HepG2 (cell line): Measurements from ENCODE around the gene PEAK1. TPM values are rescaled to one million over a fixed set of nuclear protein-coding genes. Genes with fewer than 3 reads are reported as not detected.

Source experiments
- ATAC-seq: fragments of 200-7000 bp; cut with Tn5 transposase; 3 replicates; pipeline ENCODE4 v1.9.1; 2020; ENCODE audit warnings: mild to moderate bottlenecking, moderate library complexity
- BruUV-seq: library from RNA; stranded (reverse); fragments of 400-500 nt; replicated peaks from 2 replicates; lab custom pipeline; 2021; lab: Mats Ljungman, UMichigan
- CTCF ChIA-PET: fragments of 300-600 bp; formaldehyde crosslinking; extraction: SDS; loops from one replicate; lab custom pipeline; 2021; ENCODE audit warnings: low total read pairs, inconsistent platforms, low intra/inter-chr PET ratio; lab: Yijun Ruan, JAX
- POLR2A ChIA-PET: fragments of 350-600 bp; sonication (Branson Sonifier 250); formaldehyde crosslinking; loops from one replicate; lab custom pipeline; 2020; ENCODE audit warnings: antibody characterized with exemption, inconsistent platforms; lab: Yijun Ruan, JAX
- DNase-seq: peaks from one replicate; pipeline ENCODE4 v3.0.0-alpha.2; 2015; ENCODE audit warnings: low spot score
- FAIRE-seq: peaks from 3 replicates; lab custom pipeline; 2011; peaks lifted over from hg19 to GRCh38; lab: Jason Lieb, UNC
- H2AFZ ChIP-seq: one replicate; pipeline ENCODE4 v1.6.1; 2011; ENCODE audit warnings: low read length, inconsistent platforms
- H3K27ac ChIP-seq: fragments of 300-600 bp; 3 replicates; pipeline ENCODE4 v1.8.0; 2011; ENCODE audit warnings: mixed run types, mild to moderate bottlenecking, mixed read lengths, low read length, inconsistent platforms; ENCODE audit not compliant: insufficient read depth; ENCODE audit errors: extremely low read length
- H3K27me3 ChIP-seq, 2 experiments: fragments of 200-600 bp in 1 of 2; 2 replicates in 1 of 2; 3 replicates in 1 of 2; pipeline versions ENCODE4 v1.6.0 to v1.8.0; 2011; ENCODE audit warnings: low read length in 2 of 2, mild to moderate bottlenecking in 2 of 2, moderate library complexity in 2 of 2, inconsistent platforms in 1 of 2; ENCODE audit not compliant: insufficient read depth in 2 of 2, control insufficient read depth in 1 of 2
- H3K36me3 ChIP-seq, 2 experiments: fragments of 200-600 bp in 1 of 2; replicated peaks in 1 of 2; 2 replicates in 1 of 2; 3 replicates in 1 of 2; pipeline versions ENCODE4 v1.5.1 to v1.8.0; 2011; ENCODE audit warnings: low read length in 2 of 2, inconsistent platforms in 1 of 2; ENCODE audit not compliant: insufficient read depth in 2 of 2, control insufficient read depth in 1 of 2
- H3K4me1 ChIP-seq: 2 replicates; pipeline ENCODE4 v1.5.1; 2012; ENCODE audit warnings: low read length, inconsistent platforms; ENCODE audit not compliant: insufficient read depth
- H3K4me2 ChIP-seq: 2 replicates; pipeline ENCODE4 v1.6.0; 2011; ENCODE audit warnings: low read depth, low read length, inconsistent platforms
- H3K4me3 ChIP-seq, 3 experiments: fragments of 200-600 bp in 1 of 3; sonication (generic), shearing (Covaris generic) in 1 of 3; replicated peaks in 1 of 3; 2 replicates each; pipeline ENCODE4 v1.5.1; 2011 to 2016; ENCODE audit warnings: low read length in 3 of 3, inconsistent platforms in 2 of 3, low read depth in 2 of 3, mild to moderate bottlenecking in 2 of 3, control low read depth in 1 of 3, mixed read lengths in 1 of 3; ENCODE audit not compliant: insufficient read depth in 1 of 3
- H3K79me2 ChIP-seq: one replicate; pipeline ENCODE4 v1.6.1; 2011; ENCODE audit warnings: low read length, inconsistent platforms; ENCODE audit not compliant: insufficient read depth
- H3K9ac ChIP-seq: 2 replicates; pipeline ENCODE4 v1.6.0; 2011; ENCODE audit warnings: mild to moderate bottlenecking, low read depth, low read length, inconsistent platforms; ENCODE audit not compliant: insufficient read depth
- H3K9me3 ChIP-seq: 2 replicates; pipeline ENCODE4 v1.5.1; 2012; ENCODE audit warnings: mild to moderate bottlenecking, low read length
- H4K20me1 ChIP-seq: 2 replicates; pipeline ENCODE4 v1.6.0; 2011; ENCODE audit warnings: inconsistent platforms, mild to moderate bottlenecking, low read length, moderate library complexity; ENCODE audit not compliant: insufficient read depth
- CBFB ChIP-seq: sonication (generic); formaldehyde crosslinking; IDR thresholded peaks from 2 replicates; pipeline ENCODE4 v1.4.0; 2020; ENCODE audit warnings: missing genetic modification reagents
- GATA4 ChIP-seq: sonication (generic); IDR thresholded peaks from 2 replicates; pipeline ENCODE4 v1.6.1; 2016; ENCODE audit warnings: antibody characterized with exemption, low read depth, borderline replicate concordance
- POLR2A ChIP-seq, 2 experiments: IDR thresholded peaks; 2 replicates each; pipeline ENCODE4 v1.6.1; 2011; ENCODE audit warnings: low read depth in 2 of 2, low read length in 2 of 2, mild to moderate bottlenecking in 1 of 2, moderate library complexity in 1 of 2; ENCODE audit not compliant: insufficient read depth in 1 of 2
- POLR2G ChIP-seq: fragments of 200-400 bp; formaldehyde crosslinking; IDR thresholded peaks from 2 replicates; pipeline ENCODE4 v1.6.1; 2018; ENCODE audit warnings: mild to moderate bottlenecking, low read depth, low read length, moderate library complexity
- RFXANK ChIP-seq: IDR thresholded peaks from 2 replicates; pipeline ENCODE4 v1.6.1; 2016
- ZBED4 ChIP-seq: sonication (generic); formaldehyde crosslinking; IDR thresholded peaks from 2 replicates; pipeline ENCODE4 v1.4.0; 2020; ENCODE audit warnings: missing genetic modification reagents, borderline replicate concordance
- ZKSCAN5 ChIP-seq: sonication (generic); formaldehyde crosslinking; IDR thresholded peaks from 2 replicates; pipeline ENCODE4 v1.5.1; 2020; ENCODE audit warnings: mild to moderate bottlenecking, missing genetic modification reagents
- ZNF296 ChIP-seq: sonication (generic); formaldehyde crosslinking; conservative IDR thresholded peaks from 2 replicates; pipeline ENCODE4 v1.5.0; 2020; ENCODE audit warnings: mild to moderate bottlenecking, missing genetic modification reagents
- ZNF460 ChIP-seq: sonication (generic); formaldehyde crosslinking; IDR thresholded peaks from 2 replicates; pipeline ENCODE4 v1.5.1; 2020; ENCODE audit warnings: missing genetic modification reagents, mild to moderate bottlenecking, borderline replicate concordance
- ZNF792 ChIP-seq: IDR thresholded peaks from 2 replicates; pipeline ENCODE4 v1.6.1; 2016
- ZSCAN31 ChIP-seq: sonication (generic); formaldehyde crosslinking; IDR thresholded peaks from 2 replicates; pipeline ENCODE4 v1.5.0; 2020; ENCODE audit warnings: low read depth, mild to moderate bottlenecking, missing genetic modification reagents
- WGBS: methylation state at CpG from one replicate; pipeline ENCODE4 v1.1.6; 2017; ENCODE audit warnings: low lambda C conversion rate; 5-methylcytosine and 5-hydroxymethylcytosine counted together
- in situ Hi-C: cut with HindIII; loops from 2 replicates; pipeline ENCODE4 v1.10.0; 2017; ENCODE audit warnings: low pct_unique_long_range_greater_than_20kb; ENCODE audit not compliant: extremely low pct_ligation_motif_present
- intact Hi-C: fragments of 100-400 bp; cut with micrococcal nuclease; formaldehyde crosslinking; loops from one replicate; pipeline ENCODE4 v1.10.0; 2022; ENCODE audit not compliant: unreplicated experiment
- polyA plus RNA-seq, 8 experiments: library from polyadenylated mRNA; depleted of rRNA in 3 of 8; stranded (reverse) in 7 of 8; unstranded in 1 of 8; fragments of >200 nt; fragmentation: Illumina TruSeq in 4 of 8; extraction: Trizol in 4 of 8; gene quantifications; 2 replicates each; pipeline versions ENCODE4 v1.2.1 to v1.2.3, GENCODE V29; 2011 to 2016; ENCODE audit warnings: low read depth in 4 of 8, missing spikeins in 1 of 8, mixed read lengths in 1 of 8; ENCODE audit not compliant: insufficient read depth in 1 of 8
- total RNA-seq, 5 experiments: library from RNA; depleted of rRNA; stranded (reverse); fragments of >200 nt; fragmentation: Illumina TruSeq; extraction: Trizol; gene quantifications; 2 replicates each; pipeline ENCODE4 v1.2.3, GENCODE V29; 2016; ENCODE audit warnings: low read depth in 1 of 5

PEAK1 gene
- total and polyA plus RNA-seq, 2 of the 13 experiments (the other 11 are each of a cell fraction or from before 2014, with no cell fraction given) = 6.0 to 6.6 TPM

GRCh38 chr15:77356305-77356704 is 63.6 kb downstream of the PEAK1 start:
- in situ Hi-C loops = no loop called here
- H3K9ac ChIP-seq = no peak overlapping the region
- H3K9me3 ChIP-seq = no peaks in the 10 kb centered on the region
- H2AFZ ChIP-seq = no peak overlapping the region
- FAIRE-seq (no peak), ATAC-seq (no peak), DNase-seq (no peak)
- intact Hi-C loops = no loop called here
- WGBS = 96% methylated on average over 3 of the region's 3 CpGs
- no peaks in the 10 kb centered on the region for H3K27me3 ChIP-seq
- H3K4me1 ChIP-seq = no peaks in the 10 kb centered on the region
- no peak overlapping the region for H3K4me2 ChIP-seq
- no peak overlapping the region for H3K4me3 ChIP-seq
- peaks cover 0 to 4% of the 10 kb centered on the region in 2 experiments; a peak in 1 of 5 replicates for H3K36me3 ChIP-seq
- no peak for TF ChIP-seq ZNF792 (CRISPR knock-in tag)
- TF ChIP-seq CBFB (CRISPR knock-in tag) = no peak
- no peak for TF ChIP-seq ZSCAN31 (CRISPR knock-in tag)
- TF ChIP-seq ZBED4 (CRISPR knock-in tag) = no peak
- TF ChIP-seq GATA4 = no peak
- TF ChIP-seq POLR2A (IDR thresholded peaks at IDR 0.05; ENCODE audit: insufficient read depth in 1 of 2, low read depth in 2 of 2, low read length in 2 of 2) = no peak
- TF ChIP-seq RFXANK (CRISPR knock-in tag) = no peak
- no peak for TF ChIP-seq ZNF460
- no peak for TF ChIP-seq ZNF296 (CRISPR knock-in tag)
- no peak for TF ChIP-seq POLR2G
- no peak for TF ChIP-seq ZKSCAN5 (CRISPR knock-in tag)
- ChIA-PET CTCF (no interaction called here), POLR2A (no interaction called here)
- BruUV-seq = no TSS peak
- H4K20me1 ChIP-seq = no peaks in the 10 kb centered on the region
- no peaks in the 10 kb centered on the region for H3K79me2 ChIP-seq
- no peak overlapping the region for H3K27ac ChIP-seq
